ENCODE measurements around the gene BCAS3.
A peak's percentile ranks its signal among the peaks of the same experiment; 100 is the strongest.
"Not testable (repeated sequence)": the region's sequence is repeated elsewhere in the genome, so short reads cannot be mapped to it uniquely, and the experiment has no call there.

Gene BCAS3

DNA sequence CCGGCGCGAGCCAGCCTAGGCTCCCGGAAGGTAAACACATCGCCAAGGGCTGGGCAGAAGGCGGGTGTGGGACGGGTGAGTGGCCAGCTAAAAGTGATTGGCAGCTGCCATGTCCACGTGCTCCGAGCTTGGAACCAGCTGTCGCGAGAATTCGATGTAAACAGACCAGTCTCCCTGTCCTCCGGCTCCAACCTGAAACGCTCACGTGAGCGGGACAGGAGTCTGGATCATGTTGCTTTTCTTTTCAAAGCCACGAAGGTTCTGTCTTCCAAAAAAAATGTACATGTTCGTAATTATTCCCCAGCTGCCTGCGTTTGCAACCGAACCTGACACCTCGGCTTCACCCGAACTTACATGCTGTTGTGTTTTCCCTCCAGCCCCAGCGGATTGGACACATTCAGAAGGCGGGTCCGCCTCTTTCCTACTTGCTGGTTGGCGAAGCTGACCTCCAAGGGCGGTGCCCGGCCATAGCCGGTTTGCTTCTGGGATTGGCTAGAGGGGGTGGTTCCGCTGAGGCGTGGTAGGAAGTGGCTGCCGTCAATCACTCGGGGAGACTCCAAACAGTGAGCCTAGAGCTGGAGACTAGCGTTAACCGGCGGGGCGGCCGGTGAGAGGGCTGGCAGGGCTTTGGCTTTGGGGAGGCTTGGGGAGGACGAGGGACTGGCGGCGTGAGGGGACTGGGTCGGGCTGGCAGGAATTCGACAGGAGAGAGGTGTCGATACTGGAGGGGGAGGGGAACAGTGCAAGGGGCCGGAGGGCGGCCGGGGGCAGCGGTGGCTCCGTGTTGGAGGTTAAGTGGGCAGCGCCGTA is at the start of gene BCAS3:
Gene BCAS3, plus strand, starts transcription at position 544 of the 810 bp plus-strand sequence.
- DNase-seq (ENCODE audit: low spot score), result peak; percentile 100

DNA sequence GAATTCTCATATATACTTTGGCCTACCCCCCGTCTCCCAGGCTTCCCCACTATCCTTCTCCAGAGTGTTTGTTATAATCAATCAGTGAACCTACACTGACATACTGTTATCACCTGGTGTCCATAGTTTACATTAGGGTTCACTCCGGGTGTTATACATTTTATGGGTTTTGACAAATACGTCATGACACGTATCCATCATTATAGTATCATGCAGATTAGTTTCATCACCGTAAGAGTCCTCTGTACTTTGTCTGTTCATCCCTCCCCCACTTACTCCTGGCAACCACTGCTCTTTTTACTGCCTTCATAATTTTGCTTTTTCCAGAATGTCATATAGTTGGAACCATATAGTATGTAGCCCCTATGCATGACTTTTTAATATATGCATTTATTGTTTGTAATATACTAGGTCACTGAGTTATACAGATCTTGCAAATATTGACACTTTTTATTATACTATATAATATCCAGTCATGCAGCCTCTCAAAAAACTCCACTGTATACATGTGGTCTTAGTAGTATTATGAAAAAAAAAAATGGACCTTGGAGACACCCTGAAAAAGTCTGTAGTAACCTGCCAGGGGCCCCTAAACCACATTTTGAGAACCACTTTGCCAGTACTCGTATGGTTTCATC is 49.3 kb upstream of the BCAS3 start:
- no peak for DNase-seq (ENCODE audit: low spot score)

- no peak for DNase-seq (ENCODE audit: low spot score)
Observed at GRCh38 chr17:60629120-60629519, 48.5 kb upstream of the BCAS3 start.

DNA sequence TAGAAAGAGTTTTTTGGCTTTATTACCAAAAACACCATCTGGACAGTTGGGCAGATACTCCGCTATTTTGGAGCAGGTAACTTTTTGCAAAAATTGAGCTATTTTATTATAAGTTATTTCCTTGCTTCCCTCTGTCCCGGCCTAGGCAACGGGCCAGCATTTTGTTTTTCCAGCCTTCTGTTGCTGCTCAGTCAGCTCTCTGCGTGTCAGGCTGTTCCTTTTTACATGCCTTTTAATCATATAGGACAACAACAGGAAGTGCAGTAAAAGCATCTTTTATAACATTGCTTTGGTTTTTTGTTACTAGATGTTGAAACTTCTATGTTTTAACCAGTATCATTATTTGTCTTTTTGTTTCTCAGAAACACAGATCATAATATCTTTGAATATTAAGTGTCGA is 47.3 kb upstream of the BCAS3 start:
- peak; percentile 60 for DNase-seq (ENCODE audit: low spot score)

DNA sequence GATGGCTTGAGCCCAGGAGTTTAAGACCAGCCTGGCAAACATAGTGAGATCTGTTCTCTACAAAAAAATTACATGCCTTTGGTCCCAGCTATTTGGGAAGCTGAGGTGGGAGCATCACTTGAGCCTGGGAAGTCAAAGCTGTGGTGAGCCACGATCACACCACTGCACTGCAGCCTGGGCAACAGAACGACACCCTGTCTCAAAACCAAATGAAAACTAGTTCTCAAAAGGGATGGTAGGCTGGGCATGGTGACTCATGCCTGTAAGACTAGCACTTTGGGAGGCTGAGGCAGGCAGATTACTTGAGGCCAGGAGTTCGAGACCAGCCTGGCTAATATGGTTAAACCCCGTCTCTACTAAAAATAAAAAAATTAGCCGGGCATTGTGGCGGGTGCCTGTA is 46.5 kb upstream of the BCAS3 start:
- no peak for DNase-seq (ENCODE audit: low spot score)

DNA sequence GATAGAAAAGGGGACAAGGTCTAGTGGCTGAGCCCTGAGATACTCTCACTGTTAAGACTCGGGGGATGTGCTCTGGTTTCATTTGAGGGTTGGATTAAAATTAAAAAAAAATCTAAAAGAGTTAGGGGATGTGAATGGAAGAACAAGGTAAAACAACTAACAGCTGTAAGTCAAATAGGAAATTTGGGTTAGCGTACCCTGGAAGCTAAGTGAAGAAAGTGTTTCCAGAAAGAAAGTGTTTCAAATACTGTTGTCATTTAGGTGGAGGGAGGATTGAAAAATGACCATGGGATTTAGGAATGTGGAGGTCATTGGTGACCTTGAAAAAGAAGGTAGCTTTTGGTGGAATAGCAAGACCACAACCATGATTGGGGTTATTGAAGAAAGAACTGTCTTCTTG is 40.0 kb upstream of the BCAS3 start:
- no peak for DNase-seq (ENCODE audit: low spot score)

- DNase-seq (ENCODE audit: low spot score), result no peak
Observed at GRCh38 chr17:60639019-60639330, 38.7 kb upstream of the BCAS3 start.

- peak; percentile 43 for DNase-seq (ENCODE audit: low spot score)
Observed at GRCh38 chr17:60640503-60640902, 37.1 kb upstream of the BCAS3 start.

- DNase-seq (ENCODE audit: low spot score), result no peak
Observed at GRCh38 chr17:60641126-60641525, 36.5 kb upstream of the BCAS3 start.

DNA sequence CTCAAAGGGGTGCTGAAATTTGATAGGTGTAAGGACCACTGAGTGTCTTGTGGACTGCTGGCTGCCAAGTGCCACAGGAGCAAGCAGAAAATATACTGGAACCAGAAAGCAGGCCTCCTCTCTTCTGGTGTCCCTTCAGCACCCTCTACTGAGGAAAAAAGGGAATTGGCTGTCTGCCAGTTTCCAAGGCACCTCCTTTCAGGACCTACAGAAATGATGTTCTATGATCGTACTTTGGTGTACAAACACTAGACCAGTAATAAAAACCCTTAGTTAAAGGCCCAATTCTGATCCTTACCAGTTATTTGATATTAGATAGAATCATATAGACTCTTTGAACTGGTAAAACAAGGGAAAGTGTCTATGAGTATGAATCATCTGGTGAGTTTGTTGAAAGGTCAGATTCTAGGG is 35.8 kb upstream of the BCAS3 start:
- peak; percentile 85 for DNase-seq (ENCODE audit: low spot score)

DNA sequence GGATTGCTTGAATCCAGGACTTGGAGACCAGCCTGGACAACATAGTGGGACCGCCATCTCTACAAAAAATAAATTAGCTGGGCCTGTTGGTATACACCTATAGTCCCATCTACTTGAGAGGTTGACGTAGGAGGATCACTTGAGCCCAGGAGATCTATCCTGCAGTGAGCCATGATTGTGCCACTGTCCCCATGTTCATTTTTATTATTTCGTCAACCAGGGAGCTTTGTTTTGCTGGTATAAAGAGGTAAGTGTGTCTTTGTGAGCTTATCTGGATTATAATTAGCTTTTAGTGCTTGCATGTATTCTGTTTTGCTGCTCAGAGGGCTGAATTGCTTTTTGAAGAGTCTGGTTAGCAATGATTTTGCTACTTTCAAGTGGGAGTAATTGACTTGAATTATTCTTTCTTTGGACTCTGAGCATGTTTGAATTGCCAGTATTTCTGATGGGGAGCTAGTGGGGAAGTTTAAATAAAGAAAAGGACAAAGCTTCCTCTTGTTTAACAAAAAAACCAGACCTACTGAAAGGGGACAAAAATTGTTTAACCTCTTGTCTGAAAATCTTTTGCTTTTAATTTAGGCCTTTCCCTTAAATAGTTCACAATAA is 31.6 kb upstream of the BCAS3 start:
- peak; percentile 15 for DNase-seq (ENCODE audit: low spot score)

GRCh38 chr17:60646701-60647100 is 30.9 kb upstream of the BCAS3 start:
- no peak for DNase-seq (ENCODE audit: low spot score)

GRCh38 chr17:60647705-60648104 is 29.9 kb upstream of the BCAS3 start:
- no peak for DNase-seq (ENCODE audit: low spot score)

- no peak for DNase-seq (ENCODE audit: low spot score)
Observed at GRCh38 chr17:60652454-60653247, 25.0 kb upstream of the BCAS3 start.

DNA sequence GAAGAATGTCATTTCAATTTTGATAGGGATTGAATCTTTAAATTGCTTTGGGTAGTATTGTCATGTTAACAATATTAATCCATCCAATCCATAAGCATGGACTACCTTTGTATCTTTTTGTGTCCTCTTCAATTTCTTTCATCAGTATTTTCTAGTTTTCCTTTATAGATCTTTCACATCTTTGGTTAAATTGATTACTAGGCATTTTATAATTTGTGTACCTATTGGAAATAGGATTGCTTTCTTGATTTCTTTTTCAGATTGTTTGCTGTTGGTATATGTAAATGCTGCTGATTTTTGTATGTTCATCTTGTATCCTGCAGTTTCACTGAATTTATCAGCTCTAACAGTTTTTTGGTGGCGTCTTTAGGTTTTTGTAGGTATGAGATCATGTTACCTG is 24.1 kb upstream of the BCAS3 start:
- no peak for DNase-seq (ENCODE audit: low spot score)

GRCh38 chr17:60656499-60656898 is 21.2 kb upstream of the BCAS3 start:
- peak; percentile 33 for DNase-seq (ENCODE audit: low spot score)

- no peak for DNase-seq (ENCODE audit: low spot score)
Observed at GRCh38 chr17:60659156-60659555, 18.5 kb upstream of the BCAS3 start.

- DNase-seq (ENCODE audit: low spot score), result no peak
Observed at GRCh38 chr17:60661489-60661888, 16.2 kb upstream of the BCAS3 start.

GRCh38 chr17:60664022-60664421 is 13.6 kb upstream of the BCAS3 start:
- no peak for DNase-seq (ENCODE audit: low spot score)

DNA sequence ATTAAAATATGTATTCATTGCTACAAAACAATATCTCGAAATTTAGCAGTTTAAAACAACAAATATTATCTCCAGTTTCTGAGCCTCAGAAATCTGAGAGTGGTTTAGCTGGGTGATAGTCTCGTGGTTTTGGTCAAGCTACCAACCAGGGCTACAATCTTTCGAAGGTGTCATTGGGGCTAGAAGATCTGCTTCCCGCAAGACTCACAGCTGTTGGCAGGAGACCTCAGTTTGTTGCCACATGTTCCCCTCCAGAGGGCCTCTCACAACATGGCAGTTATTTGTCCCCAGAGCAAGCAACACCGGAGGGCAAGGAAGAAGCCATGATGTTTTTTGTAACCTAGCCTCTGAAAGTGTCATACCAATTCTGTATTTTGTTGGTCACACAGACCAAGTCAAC is 12.0 kb upstream of the BCAS3 start:
- no peak for DNase-seq (ENCODE audit: low spot score)

DNA sequence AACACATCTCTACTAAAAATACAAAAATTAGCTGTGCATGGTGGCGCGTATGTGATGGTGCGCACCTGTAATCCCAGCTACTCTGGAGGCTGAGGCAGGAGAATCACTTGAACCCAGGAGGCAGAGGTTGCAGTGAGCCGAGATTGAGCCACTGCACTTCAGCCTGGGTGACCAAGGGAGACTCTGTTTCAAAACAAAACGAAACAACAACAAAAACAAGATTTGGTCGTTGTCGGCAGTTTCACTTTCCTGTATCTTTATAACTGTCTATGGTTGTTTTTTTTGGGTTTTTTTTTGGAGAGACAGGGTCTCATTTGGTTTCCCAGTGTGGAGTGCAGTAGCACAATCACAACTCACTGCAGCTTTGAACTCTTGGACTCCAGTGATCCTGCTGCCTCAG is 8.9 kb upstream of the BCAS3 start:
- DNase-seq (ENCODE audit: low spot score), result not testable (repeated sequence)

DNA sequence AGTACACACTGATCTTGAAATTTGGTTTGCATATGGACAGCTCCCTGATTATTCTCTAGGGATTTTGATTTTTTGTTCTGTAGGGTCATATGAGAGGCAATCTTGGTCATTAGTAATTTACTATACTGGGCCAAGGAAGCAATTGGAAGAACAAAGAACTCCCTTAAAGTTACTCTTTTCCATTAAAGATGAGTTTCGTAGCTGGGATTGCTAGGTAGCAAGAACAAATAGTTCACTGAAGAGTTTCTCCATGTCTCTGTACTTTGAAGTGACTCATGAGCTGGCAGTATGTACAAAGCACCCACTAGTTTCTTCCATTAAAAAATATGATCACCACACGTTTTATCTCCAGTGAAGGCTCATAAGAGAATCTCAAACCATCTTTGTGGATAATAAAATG is 6.2 kb upstream of the BCAS3 start:
- no peak for DNase-seq (ENCODE audit: low spot score)

DNA sequence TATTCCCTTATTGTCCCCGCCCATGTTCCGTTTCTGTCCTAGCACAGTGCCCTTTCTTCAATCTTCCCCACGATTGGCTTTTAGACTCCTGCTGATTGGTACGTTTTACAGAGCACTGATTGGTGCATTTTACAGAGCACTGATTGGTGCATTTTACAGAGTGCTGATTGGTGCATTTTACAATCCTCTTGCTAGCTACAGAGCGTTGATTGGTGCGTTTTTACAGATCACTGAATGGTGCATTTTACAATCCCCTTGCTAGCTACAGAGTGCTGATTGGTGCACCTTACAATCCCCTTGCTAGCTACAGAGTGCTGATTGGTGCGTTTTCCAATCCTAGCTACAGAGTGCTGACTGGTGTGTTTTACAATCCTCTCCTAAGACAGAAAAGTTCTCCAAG is 3.0 kb upstream of the BCAS3 start:
- DNase-seq (ENCODE audit: low spot score), result not testable (repeated sequence)
